ENCODE measurements around the gene AK4.

The AK4 gene

DNA sequence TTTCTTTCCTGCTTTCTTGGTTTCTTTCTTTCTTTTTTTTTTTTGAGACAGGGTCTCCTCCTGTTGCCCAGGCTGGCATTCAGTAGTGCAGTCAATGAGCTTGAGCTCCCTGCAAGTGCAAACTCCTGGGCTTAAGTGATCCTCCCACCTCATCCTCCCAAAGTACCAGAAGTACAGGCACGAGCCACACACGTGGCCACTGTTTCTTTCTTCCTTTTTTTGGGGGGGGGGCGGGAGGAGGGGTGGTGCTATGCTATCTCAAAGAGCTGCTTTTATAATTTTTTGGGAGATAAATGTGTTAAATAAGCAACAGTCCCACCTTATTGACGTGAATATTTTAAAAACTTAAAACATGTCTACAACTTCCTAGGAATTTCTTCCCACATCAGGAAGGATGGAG is 42.2 kb downstream of the AK4 start:
- Histone ChIP-seq H3K27me3 (ENCODE audit: control insufficient read depth in 3 of 3, insufficient read depth in 3 of 3, low read depth in 1 of 3, low read length in 3 of 3) (no peaks in the 10 kb centered on the region), H3K14ac (ENCODE audit: low read length) (no peak overlapping the region), H3K27ac (replicated peaks; ENCODE audit: low read length) (no peak overlapping the region), H3K18ac (ENCODE audit: low read length) (no peak overlapping the region), H3K23ac (ENCODE audit: low read depth, low read length, poor library complexity) (no peak overlapping the region), H2AK5ac (ENCODE audit: low read depth, low read length) (no peak overlapping the region), H3K4ac (ENCODE audit: low read length) (no peak overlapping the region), H2BK15ac (ENCODE audit: low read length) (no peak overlapping the region), H2BK12ac (ENCODE audit: low read length) (no peak overlapping the region), H3K9ac (ENCODE audit: low read depth, low read length, poor library complexity) (no peak overlapping the region), H4K91ac (ENCODE audit: low read depth, low read length, poor library complexity) (no peak overlapping the region), H3K9me3 (replicated peaks in 1 of 2; ENCODE audit: control insufficient read depth in 2 of 2, insufficient read depth in 1 of 2, low read depth in 1 of 2, low read length in 2 of 2) (no peaks in the 10 kb centered on the region), H3K4me2 (ENCODE audit: insufficient read depth, low read length, poor library complexity, severe bottlenecking) (no peak overlapping the region), H2BK120ac (ENCODE audit: low read depth, low read length) (no peak overlapping the region), H3K4me3 (ENCODE audit: low read length in 2 of 2) (no peak overlapping the region), H3K4me1 (ENCODE audit: control insufficient read depth in 2 of 2, insufficient read depth in 1 of 2, low read depth in 1 of 2, low read length in 2 of 2) (no peaks in the 10 kb centered on the region), H3K79me1 (ENCODE audit: low read depth, low read length) (no peaks in the 10 kb centered on the region), H2AFZ (ENCODE audit: low read length) (no peak overlapping the region), H3K36me3 (replicated peaks in 1 of 2; ENCODE audit: control insufficient read depth in 2 of 2, insufficient read depth in 2 of 2, low read length in 2 of 2) (no peaks in the 10 kb centered on the region), H2BK5ac (ENCODE audit: low read length) (no peak overlapping the region), H4K8ac (ENCODE audit: low read depth, low read length) (no peak overlapping the region)
- no CpG with 5 or more reads among the region's 4 CpGs for WGBS, 2 donors (ENCODE audit: extremely low coverage in 2 of 2, insufficient read length in 2 of 2, insufficient replicate concordance in 1 of 2)
- DNase-seq (ENCODE audit: low spot score): no peak

DNA sequence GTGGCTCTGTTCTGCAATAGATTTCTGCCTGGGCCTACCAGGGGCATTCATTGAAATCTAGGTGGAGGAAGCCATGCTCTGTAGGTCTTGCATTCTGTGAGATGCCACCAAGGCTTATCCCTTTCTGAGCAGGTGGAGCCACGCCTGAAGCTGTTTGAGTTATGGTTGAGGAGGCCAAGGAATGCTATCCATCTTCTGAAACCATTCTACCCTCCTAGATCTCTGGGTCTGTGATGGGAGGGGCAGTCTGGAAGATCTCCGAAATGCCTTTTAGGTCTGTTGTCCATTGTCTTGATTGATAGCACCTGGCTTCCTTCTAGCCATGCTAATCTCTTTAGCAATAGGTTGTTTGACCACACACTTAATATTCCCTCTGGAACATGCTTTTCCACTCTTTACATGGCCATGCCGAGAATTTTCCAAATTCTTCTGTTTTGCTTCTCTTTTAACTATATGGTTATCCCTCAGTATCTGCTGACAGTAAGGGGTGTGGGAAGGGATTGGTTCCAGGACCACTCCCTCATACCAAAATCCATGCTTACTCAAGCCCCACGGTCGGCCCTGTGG is 45.2 kb downstream of the AK4 start:
- WGBS, 2 donors (ENCODE audit: extremely low coverage in 2 of 2, insufficient read length in 2 of 2, insufficient replicate concordance in 1 of 2): no CpG with 5 or more reads among the region's 5 CpGs
- H2BK15ac ChIP-seq (ENCODE audit: low read length): no peak overlapping the region

DNA sequence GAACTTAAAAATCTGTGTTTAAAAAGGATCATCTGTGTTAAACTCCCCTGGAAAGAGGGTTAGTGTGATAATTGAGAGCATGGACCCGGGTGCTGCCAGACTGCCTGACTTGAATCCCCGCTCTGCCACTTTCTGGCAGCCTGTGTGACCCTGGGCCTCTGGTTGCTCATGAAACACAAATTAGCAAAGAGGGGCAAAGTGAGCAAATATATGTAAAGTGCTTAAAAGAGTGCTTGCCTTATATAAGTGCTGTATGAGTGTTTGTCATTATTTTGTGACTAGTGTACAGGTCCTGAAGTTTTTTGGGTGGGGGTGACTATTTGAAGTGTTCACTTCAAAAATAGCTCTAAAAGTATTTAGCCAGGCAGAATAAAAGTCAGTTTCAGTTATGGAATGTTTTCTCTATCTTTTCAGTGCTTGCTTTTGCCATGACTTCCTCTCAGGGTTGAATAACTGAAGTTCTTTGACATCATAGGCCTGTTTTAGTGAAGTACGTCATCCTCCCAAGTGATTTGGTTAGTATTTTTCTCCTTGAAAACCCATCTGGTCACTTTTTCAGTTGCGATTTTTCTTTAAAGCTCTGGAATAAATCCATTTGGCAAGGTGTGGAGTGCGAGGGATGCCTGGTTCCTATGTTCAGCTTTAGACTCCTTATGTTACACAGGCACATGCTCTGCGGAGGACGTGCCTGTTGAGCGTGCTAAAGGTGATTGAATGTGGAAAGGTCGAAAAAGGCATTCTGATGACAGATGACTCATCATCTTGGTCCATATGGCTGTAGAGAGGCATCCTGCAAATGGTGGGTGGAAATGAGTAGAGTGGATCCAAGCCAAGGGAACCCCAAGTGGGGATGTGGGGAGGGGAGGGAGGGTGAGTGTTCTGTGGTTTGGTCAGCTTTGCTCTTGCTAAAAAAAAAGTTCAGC is 47.8 kb downstream of the AK4 start:
- no peak overlapping the region for H3K9ac ChIP-seq (ENCODE audit: low read depth, low read length, poor library complexity)
- DNase-seq (ENCODE audit: low spot score): no peak
- H3K14ac ChIP-seq (ENCODE audit: low read length): no peak overlapping the region
- H3K18ac ChIP-seq (ENCODE audit: low read length): no peak overlapping the region
- no peak overlapping the region for H4K8ac ChIP-seq (ENCODE audit: low read depth, low read length)
- H3K27ac ChIP-seq (replicated peaks; ENCODE audit: low read length): no peak overlapping the region
- H2AK5ac ChIP-seq (ENCODE audit: low read depth, low read length): no peak overlapping the region
- no peaks in the 10 kb centered on the region for H3K9me3 ChIP-seq (replicated peaks in 1 of 2; ENCODE audit: control insufficient read depth in 2 of 2, insufficient read depth in 1 of 2, low read depth in 1 of 2, low read length in 2 of 2)
- no peaks in the 10 kb centered on the region for H3K4me1 ChIP-seq (ENCODE audit: control insufficient read depth in 2 of 2, insufficient read depth in 1 of 2, low read depth in 1 of 2, low read length in 2 of 2)
- H2BK15ac ChIP-seq (ENCODE audit: low read length): no peak overlapping the region
- no peak overlapping the region for H2AFZ ChIP-seq (ENCODE audit: low read length)
- H3K4me2 ChIP-seq (ENCODE audit: insufficient read depth, low read length, poor library complexity, severe bottlenecking): no peak overlapping the region
- no peak overlapping the region for H2BK5ac ChIP-seq (ENCODE audit: low read length)
- no peak overlapping the region for H2BK120ac ChIP-seq (ENCODE audit: low read depth, low read length)
- no peak overlapping the region for H2BK12ac ChIP-seq (ENCODE audit: low read length)
- no peak overlapping the region for H3K4me3 ChIP-seq (ENCODE audit: low read length in 2 of 2)
- no peak overlapping the region for H4K91ac ChIP-seq (ENCODE audit: low read depth, low read length, poor library complexity)
- no peak overlapping the region for H3K4ac ChIP-seq (ENCODE audit: low read length)
- WGBS, 2 donors (ENCODE audit: extremely low coverage in 2 of 2, insufficient read length in 2 of 2, insufficient replicate concordance in 1 of 2): no CpG with 5 or more reads among the region's 9 CpGs
- H3K23ac ChIP-seq (ENCODE audit: low read depth, low read length, poor library complexity): no peak overlapping the region
- no peaks in the 10 kb centered on the region for H3K79me1 ChIP-seq (ENCODE audit: low read depth, low read length)
- no peaks in the 10 kb centered on the region for H3K36me3 ChIP-seq (replicated peaks in 1 of 2; ENCODE audit: control insufficient read depth in 2 of 2, insufficient read depth in 2 of 2, low read length in 2 of 2)
- H3K27me3 ChIP-seq (ENCODE audit: control insufficient read depth in 3 of 3, insufficient read depth in 3 of 3, low read depth in 1 of 3, low read length in 3 of 3): no peaks in the 10 kb centered on the region

More for the DNA sequence above, 45.2 kb downstream of the AK4 start:
- Histone ChIP-seq H3K27me3 (ENCODE audit: control insufficient read depth in 3 of 3, insufficient read depth in 3 of 3, low read depth in 1 of 3, low read length in 3 of 3) (no peaks in the 10 kb centered on the region), H3K4ac (ENCODE audit: low read length) (no peak overlapping the region), H3K36me3 (replicated peaks in 1 of 2; ENCODE audit: control insufficient read depth in 2 of 2, insufficient read depth in 2 of 2, low read length in 2 of 2) (no peaks in the 10 kb centered on the region), H2AFZ (ENCODE audit: low read length) (no peak overlapping the region), H3K9me3 (replicated peaks in 1 of 2; ENCODE audit: control insufficient read depth in 2 of 2, insufficient read depth in 1 of 2, low read depth in 1 of 2, low read length in 2 of 2) (no peaks in the 10 kb centered on the region), H2BK12ac (ENCODE audit: low read length) (no peak overlapping the region), H2AK5ac (ENCODE audit: low read depth, low read length) (no peak overlapping the region), H3K79me1 (ENCODE audit: low read depth, low read length) (no peaks in the 10 kb centered on the region), H3K4me2 (ENCODE audit: insufficient read depth, low read length, poor library complexity, severe bottlenecking) (no peak overlapping the region), H3K23ac (ENCODE audit: low read depth, low read length, poor library complexity) (no peak overlapping the region), H3K14ac (ENCODE audit: low read length) (no peak overlapping the region), H3K4me3 (ENCODE audit: low read length in 2 of 2) (no peak overlapping the region), H4K8ac (ENCODE audit: low read depth, low read length) (no peak overlapping the region), H3K9ac (ENCODE audit: low read depth, low read length, poor library complexity) (no peak overlapping the region), H2BK5ac (ENCODE audit: low read length) (no peak overlapping the region), H3K18ac (ENCODE audit: low read length) (no peak overlapping the region), H2BK120ac (ENCODE audit: low read depth, low read length) (no peak overlapping the region), H3K27ac (replicated peaks; ENCODE audit: low read length) (no peak overlapping the region), H4K91ac (ENCODE audit: low read depth, low read length, poor library complexity) (no peak overlapping the region), H3K4me1 (ENCODE audit: control insufficient read depth in 2 of 2, insufficient read depth in 1 of 2, low read depth in 1 of 2, low read length in 2 of 2) (no peaks in the 10 kb centered on the region)
- DNase-seq (ENCODE audit: low spot score): no peak

DNA sequence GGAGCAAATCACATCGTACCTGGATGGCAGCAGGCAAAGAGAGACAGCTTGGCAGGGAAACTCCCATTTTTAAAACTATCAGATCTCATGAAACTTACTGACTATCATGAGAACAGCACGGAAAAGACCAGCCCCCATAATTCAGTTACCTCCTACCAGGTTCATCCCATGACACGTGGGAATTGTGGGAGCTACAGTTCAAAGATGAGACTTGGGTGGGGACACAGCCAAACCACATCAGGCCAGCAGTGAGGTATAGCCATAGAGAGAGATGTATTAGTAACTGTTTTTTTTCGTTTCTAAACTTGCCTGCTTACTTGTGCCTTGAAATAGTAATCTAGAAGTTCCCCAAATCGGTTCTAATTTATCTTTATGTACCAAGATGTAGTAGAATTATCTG is 48.9 kb downstream of the AK4 start:
- Histone ChIP-seq H3K4me2 (ENCODE audit: insufficient read depth, low read length, poor library complexity, severe bottlenecking) (no peak overlapping the region), H2AFZ (ENCODE audit: low read length) (no peak overlapping the region), H3K27me3 (ENCODE audit: control insufficient read depth in 3 of 3, insufficient read depth in 3 of 3, low read depth in 1 of 3, low read length in 3 of 3) (no peaks in the 10 kb centered on the region), H2AK5ac (ENCODE audit: low read depth, low read length) (no peak overlapping the region), H3K27ac (replicated peaks; ENCODE audit: low read length) (no peak overlapping the region), H2BK120ac (ENCODE audit: low read depth, low read length) (no peak overlapping the region), H3K4me1 (ENCODE audit: control insufficient read depth in 2 of 2, insufficient read depth in 1 of 2, low read depth in 1 of 2, low read length in 2 of 2) (no peaks in the 10 kb centered on the region), H3K14ac (ENCODE audit: low read length) (no peak overlapping the region), H4K8ac (ENCODE audit: low read depth, low read length) (no peak overlapping the region), H4K91ac (ENCODE audit: low read depth, low read length, poor library complexity) (no peak overlapping the region), H3K18ac (ENCODE audit: low read length) (no peak overlapping the region), H3K9ac (ENCODE audit: low read depth, low read length, poor library complexity) (no peak overlapping the region), H3K23ac (ENCODE audit: low read depth, low read length, poor library complexity) (no peak overlapping the region), H3K4me3 (ENCODE audit: low read length in 2 of 2) (no peak overlapping the region), H3K9me3 (replicated peaks in 1 of 2; ENCODE audit: control insufficient read depth in 2 of 2, insufficient read depth in 1 of 2, low read depth in 1 of 2, low read length in 2 of 2) (no peaks in the 10 kb centered on the region), H3K36me3 (replicated peaks in 1 of 2; ENCODE audit: control insufficient read depth in 2 of 2, insufficient read depth in 2 of 2, low read length in 2 of 2) (peaks cover 0 to 2% of the 10 kb centered on the region in 2 donors), H3K4ac (ENCODE audit: low read length) (no peak overlapping the region), H2BK12ac (ENCODE audit: low read length) (no peak overlapping the region), H2BK5ac (ENCODE audit: low read length) (no peak overlapping the region), H3K79me1 (ENCODE audit: low read depth, low read length) (no peaks in the 10 kb centered on the region), H2BK15ac (ENCODE audit: low read length) (no peak overlapping the region)
- WGBS, 2 donors (ENCODE audit: extremely low coverage in 2 of 2, insufficient read length in 2 of 2, insufficient replicate concordance in 1 of 2): no CpG with 5 or more reads among the region's 5 CpGs
- DNase-seq (ENCODE audit: low spot score): no peak
